ENCODE results near the gene OR2B6.

OR2B6 gene

DNA sequence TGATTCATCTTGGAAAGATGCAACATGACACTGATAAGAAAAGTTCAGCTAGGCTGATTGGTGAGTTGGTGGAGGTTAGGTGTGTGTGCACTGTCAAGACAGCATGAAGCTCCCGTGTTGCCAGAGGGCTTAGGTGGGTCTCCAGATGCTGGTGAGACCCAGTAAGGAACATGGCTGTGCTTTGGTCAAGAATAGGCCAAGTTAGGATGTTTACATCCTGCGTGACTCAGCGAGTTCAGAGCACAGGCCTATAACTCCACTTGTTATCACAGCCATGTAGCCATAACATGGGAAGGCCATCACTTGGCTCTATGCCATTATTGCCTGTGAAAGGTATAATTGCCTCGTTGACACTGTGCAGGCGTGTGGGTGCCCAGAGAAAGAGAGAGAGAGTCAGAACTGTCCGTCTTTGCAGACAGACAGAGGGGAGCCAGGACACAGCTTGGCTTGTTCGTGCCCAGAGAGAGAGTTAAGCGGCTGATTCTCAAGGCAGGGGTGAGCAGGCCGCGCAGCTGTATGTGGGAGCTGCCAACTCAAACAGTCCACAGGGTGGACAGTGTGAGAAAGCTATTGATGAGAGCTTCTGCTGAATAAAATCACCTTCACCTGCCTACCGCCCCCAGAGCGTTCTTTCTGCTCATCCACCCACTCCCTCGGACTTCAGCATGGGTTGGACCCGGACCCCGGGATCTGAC lies 43.5 kb downstream of the OR2B6 start:
- no peak for DNase-seq (ENCODE audit: low read depth in 2 of 2)

DNA sequence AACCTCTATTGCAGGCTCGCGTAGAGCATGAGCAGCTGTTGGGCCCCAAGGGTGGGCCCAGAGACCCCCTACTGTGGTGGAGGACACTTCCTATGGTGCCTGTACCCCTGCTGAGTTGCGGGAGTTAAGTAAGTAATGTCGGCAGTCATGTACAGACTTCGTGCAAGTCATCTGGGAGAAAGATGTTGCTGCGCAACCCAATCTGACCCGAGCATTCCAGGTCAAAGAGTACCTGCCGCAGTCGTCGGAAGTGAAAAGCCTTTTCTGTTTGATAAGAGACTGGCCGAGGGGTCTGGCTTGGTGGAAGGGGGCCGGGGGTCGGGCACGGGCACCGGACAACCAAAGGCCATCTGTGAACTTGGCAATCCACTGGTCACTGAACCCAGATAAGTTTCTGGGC lies 44.3 kb downstream of the OR2B6 start:
- no peak for DNase-seq (ENCODE audit: low read depth in 2 of 2)

DNA sequence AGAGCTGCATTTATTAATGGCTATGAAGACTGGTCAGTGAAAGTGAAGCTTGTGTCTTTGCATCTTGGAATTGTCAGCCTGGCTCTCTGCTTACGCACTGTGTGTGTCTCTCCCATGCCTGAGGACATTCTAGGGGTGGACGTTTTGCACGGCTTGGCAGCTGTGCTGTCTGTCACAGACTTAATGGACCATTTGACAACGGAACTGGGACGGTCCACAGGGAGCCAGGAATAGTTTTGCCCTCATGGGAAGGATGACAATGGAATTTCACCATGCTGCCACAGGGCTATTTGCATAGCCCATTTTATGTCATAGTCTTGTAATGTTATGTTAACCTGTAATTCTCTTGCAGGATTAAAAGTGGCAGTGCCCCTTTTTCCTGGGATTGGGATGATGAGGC lies 44.7 kb downstream of the OR2B6 start:
- no peak for DNase-seq (ENCODE audit: low read depth in 2 of 2)

DNA sequence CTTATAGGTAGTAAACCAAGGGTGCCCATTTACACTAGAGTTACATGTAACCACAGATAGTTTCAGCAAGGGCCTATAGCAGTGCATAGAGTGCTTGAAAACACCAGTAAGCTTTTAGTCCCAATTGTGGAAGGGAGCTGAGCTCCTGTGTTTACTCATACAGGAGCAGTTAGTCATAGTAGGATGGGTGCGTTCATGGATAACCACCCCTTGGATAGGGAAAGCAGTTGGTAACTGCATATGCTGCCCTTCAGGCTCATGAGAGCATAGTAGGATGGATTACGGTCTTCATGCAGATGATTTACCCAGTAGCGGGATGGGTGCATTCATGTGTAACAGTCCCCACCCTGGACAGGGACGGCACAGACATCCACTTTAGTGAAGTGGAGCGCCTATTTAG lies 45.1 kb downstream of the OR2B6 start:
- DNase-seq (ENCODE audit: low read depth in 2 of 2): no peak

DNA sequence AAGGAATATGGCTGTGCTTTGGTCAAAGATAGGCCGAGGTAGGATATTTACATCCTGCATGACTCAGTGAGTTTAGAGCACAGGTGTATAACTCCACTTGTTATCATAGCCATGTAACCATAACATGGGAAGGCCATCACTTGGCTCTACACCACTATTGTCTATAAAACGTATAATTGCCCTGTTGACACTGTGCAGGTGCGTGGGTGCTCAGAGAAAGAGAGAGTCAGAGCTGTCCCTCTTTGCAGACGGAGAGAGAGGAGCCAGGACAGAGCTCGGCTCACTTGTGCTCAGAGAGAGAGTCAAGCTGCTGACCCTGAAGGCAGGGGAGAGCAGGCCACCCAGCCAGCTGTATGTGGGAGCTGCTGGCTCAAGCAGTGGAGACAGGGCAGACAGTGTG lies 46.0 kb downstream of the OR2B6 start:
- no peak for DNase-seq (ENCODE audit: low read depth in 2 of 2)

DNA sequence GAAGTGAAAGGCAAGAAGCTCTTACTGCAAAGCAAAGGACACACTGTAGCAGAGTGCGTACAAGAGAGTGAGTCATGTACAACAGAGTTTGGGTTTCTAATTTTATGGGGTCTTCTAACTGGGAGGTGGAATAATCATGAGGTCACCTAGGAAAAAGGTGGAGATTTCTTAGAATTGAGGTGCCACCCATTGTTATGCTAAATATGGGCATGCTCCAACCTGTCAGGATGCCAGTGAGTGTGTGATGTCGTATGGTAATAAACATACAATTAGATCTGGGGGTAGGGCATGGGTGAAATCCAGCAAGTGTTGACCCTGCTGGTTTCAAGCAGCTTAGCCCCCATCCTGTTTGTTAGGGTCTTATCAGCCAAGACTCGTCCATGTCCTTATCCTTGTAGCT lies 46.6 kb downstream of the OR2B6 start:
- DNase-seq (ENCODE audit: low read depth in 2 of 2): no peak

DNA sequence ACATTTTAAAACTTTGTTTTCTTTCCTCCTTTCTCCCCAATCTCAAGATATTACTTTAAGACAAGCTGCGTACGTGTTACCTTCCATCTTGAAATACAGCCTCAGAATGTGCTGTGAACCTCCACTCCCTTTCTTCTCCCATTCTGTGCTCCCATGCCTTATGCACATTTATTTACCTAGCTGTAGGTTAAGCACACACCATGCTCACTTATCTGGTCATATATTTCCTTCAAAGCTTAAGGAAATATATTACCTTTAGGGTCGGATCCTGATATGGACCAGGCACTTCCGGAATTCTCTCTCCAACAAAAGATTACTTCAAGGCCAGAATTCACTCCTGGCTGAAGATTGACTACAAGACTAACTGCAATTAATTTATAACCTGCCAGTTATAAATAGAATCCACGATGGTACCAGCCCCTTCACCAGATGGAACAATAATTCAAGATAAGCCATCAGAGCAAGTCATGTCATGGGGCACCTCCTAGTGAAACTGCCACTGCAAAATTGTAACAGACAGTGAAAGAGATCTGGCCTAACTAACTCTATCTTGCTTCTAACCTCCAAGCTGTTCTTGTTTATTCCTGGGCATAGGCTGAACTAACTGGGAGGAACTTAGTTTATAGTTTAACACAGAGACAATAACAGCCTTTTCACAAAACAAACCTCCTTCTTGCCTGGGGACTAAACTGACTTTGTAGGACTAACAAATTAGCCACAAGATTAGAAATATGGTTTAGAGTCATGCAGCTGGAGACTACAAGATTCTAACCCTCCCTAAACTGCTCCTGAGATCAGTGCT lies 47.5 kb downstream of the OR2B6 start:
- DNase-seq (ENCODE audit: low read depth in 2 of 2): no peak

DNA sequence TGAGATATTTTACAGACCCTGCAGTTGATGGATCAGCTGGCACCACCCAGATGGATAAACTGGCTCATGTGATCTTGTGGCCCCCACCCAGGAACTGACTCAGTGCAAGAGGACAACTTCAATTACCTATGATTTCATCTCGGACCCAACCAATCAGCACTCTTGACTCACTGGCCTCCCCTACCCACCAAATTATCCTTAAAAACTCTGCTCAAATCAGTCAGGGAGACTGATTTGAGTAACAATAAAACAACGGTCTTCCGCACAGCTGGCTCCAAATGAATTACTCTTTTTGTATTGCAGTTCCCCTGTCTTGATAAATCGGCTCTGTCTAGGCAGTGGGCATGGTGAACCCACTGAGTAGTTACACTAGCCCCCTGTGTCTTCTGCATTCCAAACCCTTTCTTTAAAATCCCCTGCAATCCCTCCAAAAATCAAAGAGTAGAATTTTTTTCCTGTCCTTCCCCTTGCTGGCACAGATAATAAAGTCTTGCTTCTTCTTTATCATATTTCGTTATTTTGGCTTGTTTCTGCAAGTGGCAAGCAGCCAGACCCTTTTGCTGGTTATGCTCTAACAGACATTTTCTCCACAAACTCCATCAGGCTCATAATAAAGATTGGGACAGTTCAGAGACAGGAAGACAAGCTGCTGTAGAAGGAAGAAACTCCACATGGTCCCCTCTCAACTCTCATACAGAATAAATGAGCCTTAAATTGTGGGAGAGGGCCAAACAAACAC lies 48.3 kb downstream of the OR2B6 start:
- DNase-seq (ENCODE audit: low read depth in 2 of 2): no peak

DNA sequence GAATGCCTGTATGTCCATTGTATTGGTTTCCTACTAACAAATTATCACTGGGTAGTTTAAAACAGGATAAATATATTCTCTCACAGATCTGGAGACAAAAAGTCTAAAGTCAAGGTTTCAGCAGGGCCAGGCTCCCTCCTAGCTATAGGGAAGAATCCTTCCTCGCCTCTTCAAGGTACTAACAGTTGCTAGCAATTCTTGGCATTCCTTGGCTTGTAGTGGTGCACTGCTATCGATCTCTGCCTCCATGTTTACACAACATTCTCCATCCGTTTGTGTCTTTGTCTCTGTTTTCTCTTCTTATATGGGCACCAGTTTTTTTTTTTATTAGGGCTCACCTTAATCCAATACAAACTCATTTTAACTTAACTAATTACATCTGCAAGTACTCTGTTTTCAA lies 48.9 kb downstream of the OR2B6 start:
- DNase-seq (ENCODE audit: low read depth in 2 of 2): no peak
